CD4-positive, alpha-beta T cell treated with Interleukin-6 for 4 hours (primary cell): Measurements from ENCODE around the gene ANO2.
"Not testable (repeated sequence)": the region's sequence is repeated elsewhere in the genome, so short reads cannot be mapped to it uniquely, and the experiment has no call there.

Experiments used
- DNase-seq: peaks from one replicate; pipeline ENCODE4 v3.0.0-alpha.2; 2020; ENCODE audit warnings: mixed read lengths

The ANO2 gene

DNA sequence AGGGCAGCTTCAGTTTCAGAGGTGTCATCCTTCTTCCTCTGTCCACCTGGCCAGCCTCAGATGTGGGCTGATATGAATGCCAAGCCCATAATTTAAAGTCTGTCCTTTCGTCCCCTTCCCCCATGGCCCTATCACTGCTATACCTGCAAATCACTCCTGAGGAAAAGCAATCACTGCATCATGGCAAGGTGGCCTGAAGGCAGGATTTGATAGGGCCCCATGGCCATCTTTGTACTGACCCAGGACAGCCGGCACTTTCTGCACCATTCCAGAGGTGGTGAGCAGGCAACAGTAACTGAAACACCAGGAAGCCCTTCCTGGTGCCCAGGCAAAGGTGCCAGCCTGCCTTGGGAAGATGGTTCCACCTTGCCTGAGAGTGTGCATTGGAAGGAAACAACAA, 60.8 kb downstream of the ANO2 start:
- no peak for DNase-seq

DNA sequence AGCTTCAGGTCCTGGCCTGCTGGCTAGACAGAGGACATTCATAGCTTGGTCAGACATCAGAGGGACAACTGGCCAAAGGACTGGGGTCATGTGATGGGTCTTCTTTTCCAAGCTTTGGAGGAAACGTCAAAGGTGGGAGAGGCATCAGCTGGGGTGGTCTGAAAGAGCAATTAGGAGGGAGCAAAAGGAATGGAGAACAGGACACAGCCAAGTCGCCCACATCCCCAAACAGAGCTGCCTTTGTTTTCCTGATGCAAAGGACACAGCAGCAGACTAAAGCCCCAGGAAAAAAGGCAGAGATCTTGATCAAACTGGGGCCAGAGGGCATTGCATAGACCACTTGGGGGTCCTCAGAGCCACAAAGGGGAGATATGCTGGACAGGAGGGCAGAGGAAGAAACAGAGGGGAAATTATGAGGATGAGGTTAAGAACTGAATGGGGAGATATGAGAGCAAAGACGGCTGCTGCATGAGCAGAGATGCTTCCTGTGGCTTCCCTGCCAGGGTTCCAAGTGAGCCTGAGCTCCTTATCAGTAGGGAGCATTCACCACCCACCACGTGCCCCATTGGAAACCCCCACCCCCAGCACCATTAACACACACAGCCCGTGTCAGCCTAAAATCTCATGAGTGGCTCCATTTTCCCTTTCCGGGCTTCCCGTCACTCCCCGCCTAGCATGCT, 62.4 kb downstream of the ANO2 start:
- no peak for DNase-seq

DNA sequence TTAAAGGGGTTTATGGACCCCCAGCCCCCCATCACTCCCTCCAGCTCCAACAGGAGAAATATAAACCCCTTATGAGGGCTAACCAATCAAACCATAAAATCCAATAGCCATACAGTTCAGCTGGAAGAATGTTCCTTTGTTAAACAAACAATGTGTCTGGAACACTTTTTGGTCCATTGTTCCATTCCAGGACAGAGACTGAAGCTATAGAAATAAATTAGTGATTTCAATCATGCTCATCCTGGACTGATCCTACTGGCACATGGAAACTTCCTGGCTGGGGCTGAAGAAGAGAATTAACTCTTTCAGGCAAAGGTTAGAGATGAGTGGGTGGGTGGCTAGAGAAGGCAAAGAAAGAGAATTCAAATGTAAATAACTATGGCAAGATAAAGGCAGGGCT, 63.4 kb downstream of the ANO2 start:
- no peak for DNase-seq

DNA sequence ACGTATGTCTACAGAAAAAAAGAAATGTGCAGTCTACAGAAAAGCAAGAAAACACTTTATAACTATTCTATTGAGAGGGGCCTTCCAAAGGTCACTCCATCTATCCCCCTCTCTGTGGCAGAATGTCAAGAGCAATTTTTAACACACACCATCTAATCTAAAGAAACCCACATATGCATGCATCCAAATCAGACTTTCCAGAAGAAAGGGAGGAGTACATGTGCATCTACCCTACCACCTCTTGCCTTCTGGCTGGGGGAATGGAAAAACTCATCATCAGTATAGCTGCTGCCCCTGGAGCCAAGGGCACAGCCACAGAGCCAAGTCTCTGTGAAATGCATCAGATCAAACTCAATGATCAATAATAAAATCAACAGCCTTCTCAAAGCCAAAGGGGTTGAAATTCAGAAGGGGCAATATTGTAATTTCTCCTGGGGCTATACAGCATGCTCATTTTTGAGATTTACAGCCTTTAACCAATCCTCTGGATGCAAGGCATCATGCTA, 63.9 kb downstream of the ANO2 start:
- DNase-seq: no peak

DNA sequence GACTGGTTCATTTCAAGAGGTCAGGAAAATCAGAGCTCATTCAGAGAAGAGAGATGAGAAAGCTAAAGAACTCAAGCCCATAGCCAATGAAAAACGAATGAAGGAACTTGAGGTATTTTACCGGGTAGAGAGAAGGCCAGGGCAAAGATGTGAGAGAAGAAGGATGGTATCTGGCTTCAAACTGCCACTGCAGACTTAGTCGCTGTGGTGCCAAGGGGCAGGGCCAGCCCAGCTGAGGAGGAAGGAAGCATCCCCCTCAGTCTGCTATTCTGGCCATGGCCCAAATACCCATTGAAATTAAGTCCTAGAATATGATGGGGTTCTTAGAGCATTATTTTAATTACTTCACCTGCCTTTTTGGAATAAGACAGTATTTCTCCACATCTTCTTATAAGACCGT, 69.2 kb downstream of the ANO2 start:
- DNase-seq: no peak

DNA sequence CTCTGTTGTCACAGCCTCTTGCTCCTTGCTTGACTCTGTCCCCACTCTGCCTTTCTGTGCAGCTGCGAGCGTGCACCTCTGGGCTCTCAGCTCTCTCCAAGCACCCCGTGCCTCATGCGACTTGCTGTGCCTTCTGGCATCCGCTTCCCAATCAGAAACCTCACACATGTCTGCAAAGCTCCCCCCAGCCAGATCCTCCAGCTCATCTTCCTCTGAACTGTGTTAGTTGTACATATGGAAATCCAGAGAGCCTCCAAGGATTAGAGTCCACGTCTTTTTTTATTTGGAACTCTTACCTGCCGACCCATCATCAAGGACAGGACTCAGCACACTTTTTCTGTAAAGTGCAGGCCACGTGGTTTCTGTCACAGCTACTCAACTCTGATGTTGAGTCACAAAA, 70.5 kb downstream of the ANO2 start:
- no peak for DNase-seq

DNA sequence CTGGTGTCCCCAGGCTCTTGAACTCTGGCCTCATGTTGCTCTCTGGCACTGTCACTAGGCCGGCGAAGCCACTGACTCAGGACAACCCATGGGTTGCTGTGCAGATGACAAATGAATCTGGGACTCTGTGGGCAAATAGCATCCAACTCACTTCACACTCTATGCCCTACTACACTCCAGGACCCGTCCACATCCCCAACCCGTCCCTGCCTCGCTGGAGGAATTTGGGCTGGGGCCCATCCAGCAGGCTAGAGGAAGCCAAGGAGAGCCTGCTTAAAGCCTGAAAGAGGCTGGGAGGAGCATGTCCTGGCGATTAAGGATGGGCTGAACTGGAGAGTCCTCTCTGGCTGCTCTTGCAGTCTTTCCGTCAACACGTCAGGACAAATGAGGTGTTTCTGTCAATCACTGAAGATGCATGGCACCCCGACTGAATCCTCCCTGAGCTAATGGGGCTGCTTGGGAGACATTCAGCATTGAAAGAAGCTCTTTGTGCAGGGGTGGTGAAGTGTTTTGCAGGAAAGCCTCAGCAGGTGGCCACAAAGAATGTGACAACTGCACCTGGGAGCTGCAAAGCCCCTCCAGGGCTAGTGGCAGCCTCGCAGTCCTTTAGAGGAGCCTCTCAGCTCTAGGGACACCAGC, 71.7 kb downstream of the ANO2 start:
- DNase-seq: no peak

DNA sequence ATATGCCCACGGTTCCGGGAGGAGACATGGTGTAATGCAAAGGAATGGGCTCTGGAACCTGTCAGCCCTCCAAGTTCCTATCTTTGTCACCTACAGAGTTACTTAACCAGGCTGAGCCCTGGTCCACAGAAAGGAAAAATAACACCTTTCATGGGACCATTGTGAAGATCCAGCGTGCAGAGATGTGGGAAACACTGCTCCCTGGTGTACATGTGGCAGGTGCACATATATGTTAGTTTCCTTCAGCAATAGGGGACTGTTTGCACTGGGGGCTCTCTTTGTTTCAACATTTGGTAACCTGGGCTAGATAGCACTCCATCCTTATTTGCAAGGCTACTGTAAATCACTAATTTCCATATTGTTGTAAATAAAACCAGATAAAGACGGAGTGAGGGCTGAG, 72.3 kb downstream of the ANO2 start:
- no peak for DNase-seq

DNA sequence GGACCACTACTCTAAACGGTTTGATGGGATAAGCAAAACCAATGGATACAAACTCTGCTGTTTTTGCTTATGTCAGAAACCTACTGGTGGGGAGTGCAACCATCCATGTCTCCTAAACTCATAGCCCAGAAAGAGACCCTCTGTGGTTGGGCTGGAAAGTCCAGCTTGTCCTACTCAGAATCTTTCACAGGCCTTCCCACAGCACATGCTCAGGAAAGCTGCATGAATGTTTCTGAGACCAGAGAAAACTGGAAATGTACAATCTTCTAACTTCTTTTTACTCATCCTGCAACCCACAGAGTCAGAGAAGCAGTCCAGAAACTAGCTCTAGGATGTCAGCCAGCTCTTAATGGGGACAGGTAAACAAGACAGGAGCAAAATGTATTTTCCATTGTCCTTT, 73.3 kb downstream of the ANO2 start:
- DNase-seq: no peak

DNA sequence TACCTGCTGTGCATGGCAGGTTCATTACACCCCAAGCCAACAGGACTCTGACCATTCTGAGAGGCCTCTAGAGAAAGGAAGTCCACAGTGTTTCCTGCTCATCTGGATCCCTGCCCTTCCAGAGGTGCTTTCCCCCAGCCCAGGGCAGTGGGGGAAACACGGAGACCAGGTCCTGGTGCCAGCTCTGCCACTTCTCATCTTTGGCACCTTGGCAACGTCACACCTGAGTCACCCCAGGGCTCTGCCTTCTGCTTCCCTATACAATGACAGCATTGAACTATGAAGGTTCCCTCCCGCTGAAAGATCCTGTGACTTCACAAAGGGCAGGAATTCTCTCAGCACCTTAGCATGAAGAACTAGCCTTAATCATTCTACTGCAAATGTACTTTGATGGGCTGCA, 74.9 kb downstream of the ANO2 start:
- no peak for DNase-seq

DNA sequence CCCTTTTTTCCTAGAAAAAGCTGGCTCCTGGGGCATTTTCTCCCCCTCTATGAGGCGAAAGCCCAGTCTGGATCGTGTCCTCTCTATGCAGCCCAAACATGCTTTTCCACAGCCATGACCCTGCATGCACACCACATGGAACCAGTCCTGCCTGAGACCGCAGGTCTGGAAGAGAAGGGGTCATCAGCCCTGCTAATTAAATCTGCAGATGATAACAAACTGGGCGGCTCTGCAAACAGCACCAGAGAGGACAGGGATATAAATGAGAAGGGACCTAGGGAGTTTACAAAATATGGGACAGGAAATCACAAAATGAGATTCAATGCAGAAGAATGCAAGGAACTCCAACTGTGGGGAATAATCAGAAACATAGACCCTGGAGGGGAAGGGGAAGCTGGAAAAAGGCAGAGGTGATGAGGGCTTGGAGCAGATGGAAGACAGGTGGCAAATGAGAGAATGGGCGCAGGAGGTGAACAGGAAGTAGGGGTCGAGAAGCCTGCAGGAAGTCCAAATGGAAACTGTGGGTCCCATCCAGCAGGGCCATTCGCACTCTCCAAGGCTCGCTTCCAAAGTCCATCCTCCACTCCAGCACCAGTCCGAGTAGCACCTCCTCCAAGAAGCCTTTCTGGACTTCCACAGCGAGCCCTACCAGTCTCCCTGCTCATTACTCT, 76.3 kb downstream of the ANO2 start:
- DNase-seq: no peak

DNA sequence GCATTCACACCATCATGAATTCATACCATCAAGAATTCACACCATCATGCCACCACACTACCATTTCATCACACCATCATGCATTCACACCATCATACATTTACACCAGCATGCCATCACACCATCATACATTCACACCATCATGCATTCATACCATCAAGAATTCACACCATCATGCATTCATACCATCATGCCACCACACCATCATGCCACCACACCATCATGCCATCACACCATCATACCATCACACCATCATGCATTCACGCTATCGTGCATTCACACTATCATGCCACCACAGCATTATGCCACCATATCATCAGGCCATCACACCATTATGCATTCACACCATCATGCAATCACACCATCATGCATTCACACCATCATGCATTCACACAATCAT, 79.7 kb downstream of the ANO2 start:
- no peak for DNase-seq

DNA sequence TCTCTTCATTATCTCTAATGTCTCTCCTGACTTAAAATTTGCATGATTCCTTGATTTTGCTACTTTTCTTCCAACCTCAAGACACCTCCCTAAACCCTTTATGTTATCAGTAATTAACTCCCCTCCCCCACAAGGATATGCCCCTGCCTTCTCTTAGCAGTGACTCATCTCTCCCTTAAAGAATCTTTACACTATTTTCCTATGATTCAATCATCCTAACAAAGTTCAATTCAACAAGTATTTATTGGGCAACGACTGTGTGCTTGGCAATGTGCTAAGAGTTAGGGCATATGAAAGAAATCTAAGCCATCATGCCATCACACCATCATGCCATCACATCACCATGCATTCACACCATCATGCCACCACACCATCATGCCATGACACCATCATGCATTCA, 80.1 kb downstream of the ANO2 start:
- DNase-seq: no peak

DNA sequence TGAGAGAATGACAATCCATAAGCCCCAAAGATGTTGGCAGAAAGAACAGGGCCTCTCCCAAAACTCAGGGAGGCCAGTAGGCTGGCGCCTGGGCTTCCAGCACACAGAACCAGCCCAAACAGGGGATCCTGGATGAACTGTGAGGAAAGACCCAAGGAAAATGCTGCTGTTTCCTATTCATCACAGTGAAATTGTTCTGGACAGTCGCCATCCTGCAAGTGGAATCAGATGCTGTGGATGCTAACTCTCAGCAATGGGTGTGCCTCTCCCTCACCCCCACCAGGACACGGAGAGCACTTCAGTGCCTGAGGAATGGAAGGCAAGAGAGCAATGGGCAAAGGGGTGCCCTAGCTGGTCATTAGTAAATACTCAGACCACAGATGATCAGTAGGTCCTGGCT, 80.8 kb downstream of the ANO2 start:
- no peak for DNase-seq

DNA sequence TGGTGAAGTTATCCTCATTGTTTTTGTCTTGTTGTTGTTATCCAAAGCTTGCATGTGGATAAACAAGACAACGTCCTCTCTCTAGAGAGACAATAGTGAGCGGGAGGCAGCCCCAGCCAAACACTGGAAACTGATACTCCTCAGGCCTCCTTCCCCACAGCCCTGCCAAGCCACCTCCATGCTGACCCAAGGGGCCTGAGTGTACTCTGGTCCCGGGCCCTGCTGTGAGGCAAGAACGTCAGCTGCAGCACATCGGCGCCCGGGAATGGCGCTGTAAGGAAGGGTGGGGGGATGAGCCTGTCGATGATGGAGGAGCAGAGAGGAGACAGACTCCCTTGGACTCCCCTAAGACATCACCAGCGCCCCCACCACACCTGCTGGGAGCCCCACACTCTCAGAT, 83.6 kb downstream of the ANO2 start:
- no peak for DNase-seq

DNA sequence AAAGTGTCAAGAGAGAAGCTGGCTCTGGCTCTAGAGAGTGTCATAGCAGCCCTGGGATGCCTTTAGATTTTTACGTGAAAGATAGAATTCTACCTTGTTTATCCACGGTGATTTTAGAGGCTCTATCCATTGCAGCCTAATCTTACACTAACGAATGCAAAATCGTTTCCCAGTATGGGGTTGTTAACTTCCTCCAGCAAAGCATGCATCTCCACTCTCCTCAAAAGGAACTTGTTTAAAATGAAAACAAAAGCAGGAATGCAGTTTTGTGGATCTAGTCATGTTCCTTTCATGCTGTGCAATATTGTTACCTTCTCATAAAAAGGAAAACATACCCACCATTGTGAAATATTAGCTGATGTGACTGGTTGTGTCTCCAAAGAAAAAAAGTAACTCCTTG, 88.4 kb downstream of the ANO2 start:
- no peak for DNase-seq

DNA sequence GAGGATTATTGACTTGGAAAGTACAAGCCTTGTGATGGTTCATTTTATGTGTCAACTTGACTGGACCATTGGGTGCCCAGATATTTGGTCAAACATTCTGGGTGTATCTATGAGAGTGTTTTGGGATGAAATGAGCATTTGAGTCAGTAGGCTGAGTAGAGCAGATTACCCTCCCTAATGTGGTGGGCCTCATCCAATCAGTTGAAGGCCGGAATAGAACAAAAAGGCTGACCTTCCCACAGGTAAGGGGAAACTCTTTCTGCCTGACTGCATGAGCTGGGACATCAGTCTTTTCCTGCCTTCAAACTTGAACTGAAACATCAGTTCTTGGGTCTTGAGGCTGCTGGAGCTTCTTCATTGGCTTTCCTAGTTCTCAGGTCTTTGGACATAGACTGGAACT, 98.1 kb downstream of the ANO2 start:
- DNase-seq: no peak

DNA sequence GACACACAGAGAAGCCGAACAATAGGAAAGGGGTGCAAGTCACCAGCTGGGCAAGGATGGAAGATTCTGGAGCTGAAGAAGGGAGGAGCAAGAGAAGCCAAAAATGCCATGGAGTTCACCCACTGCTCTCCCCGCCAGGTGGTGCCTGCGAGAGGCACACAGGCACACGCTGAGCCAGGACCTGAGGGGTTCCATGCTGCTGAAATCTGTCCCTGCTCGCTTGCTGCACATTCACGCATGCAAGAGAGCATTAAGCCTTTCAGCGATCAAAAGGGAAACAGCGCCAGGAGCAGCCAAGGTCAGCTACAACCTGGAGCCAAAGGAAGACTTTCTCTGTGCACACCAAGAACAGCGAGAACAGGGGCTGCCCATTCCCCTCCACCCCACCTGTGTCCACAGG, 104.1 kb downstream of the ANO2 start:
- no peak for DNase-seq

DNA sequence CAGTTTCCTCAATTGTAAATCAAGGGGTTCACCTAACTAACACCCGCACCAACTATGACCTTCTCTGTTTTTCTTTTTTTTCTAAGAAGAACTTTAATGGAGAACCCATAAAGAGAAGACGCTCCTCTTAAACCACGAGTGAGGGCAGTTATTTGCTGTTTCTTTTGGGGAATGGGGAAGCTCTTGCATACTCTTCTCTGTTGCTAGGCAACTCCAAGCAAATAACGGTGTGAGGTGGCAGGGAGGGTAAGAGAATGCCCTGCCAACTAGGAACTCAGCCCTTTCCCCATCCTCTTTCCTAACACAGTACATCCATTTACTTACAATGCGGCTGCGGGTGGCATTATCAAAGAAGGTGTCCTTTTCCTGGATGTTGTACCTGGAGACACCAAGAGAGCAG, 114.9 kb downstream of the ANO2 start:
- DNase-seq: no peak

DNA sequence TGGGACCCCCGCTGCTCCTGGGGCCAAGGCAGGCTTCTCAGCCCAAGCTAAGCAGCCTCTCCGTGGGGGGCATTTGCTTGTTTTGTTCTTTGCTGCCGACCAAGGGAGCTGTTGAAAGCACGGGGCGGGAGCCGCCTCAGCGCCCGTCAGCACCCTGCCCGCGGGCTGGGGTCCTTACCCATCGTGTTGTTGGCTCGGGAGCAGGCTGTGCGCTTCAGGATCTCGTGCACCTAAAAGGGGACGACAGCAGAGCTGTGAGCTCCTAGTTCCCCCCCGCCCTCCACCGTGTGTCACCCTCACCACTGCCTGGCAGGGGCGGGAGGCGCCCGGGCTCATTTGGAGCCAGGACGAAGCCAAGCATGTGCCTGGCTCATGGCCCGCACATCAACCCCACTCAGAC, 117.5 kb downstream of the ANO2 start:
- no peak for DNase-seq

DNA sequence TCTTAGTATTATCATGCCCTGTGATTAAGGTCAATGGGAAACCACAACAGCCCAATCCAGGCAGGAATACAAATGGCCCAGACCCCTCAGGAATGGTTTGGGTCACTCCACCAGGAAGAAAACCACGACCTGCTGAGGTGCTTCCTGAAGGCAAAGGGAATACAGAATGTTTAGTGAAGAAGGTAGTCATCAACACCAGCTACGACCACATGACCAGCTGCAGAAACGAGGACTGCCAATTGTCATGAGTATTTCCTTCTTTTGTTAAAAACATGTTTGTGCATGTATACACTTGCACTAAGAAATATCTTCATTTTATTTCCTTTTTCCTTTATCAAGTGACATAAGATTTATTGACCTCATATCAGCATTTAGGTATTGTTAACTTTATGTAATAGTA, 119.3 kb downstream of the ANO2 start:
- DNase-seq: not testable (repeated sequence)

DNA sequence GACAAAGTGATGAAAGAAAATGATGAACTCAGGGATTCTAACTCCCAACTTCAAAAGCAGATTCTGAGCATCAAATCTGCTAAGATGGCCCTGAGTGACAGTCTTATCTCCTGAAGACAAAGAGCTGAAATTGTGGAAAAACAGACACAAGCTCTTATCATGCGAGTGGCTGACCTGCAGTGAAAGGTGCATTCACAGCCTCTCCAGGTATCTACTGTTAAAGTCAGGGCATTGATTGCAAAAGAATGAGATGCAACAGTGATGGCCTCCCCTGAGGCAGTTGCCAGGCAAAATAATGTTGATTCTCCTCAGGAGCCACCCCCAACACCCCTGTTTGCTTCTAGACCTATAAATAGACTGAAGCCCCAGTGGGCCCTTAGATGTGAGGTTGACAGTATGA, 126.2 kb downstream of the ANO2 start:
- DNase-seq: not testable (repeated sequence)

DNA sequence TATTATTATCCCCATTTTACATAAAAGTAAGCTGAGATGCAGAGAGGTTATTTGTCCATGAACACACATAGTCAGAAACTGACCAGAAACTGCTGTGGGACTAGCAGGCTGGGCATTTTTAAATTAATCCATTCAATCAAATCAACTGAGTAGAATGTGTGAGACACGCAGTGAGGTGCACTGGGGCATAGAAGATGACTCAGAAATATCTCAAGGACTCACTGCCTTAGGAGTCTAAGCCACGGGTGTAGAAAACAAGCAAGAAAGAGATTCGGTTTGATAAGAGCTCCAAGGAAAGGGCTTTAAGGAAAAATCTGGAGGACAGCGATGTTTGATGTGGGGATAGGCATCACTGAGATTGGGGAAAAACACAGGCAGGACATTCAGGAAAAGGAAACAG, 127.8 kb downstream of the ANO2 start:
- DNase-seq: no peak

DNA sequence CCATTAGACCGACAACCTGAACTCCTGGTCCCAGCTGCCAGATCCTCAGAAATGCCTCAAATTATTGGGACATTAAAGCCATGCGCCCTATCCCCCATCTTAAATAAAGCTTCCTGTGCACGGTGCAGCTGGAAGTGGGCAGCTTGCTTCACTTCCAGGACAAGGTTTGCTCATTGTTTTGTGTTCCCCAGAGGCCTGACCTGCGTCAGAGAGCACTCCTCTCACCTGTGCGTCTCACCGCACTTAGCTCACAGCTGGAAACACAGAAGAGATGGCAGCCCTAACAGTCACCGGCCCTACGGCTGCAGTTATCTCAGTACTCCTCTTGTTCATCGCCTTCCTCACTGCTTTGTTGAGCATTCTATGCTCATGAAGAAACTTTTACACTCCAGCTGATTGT, 135.5 kb downstream of the ANO2 start:
- DNase-seq: no peak
